ENCODE data around the gene HOXD13.

DNA sequence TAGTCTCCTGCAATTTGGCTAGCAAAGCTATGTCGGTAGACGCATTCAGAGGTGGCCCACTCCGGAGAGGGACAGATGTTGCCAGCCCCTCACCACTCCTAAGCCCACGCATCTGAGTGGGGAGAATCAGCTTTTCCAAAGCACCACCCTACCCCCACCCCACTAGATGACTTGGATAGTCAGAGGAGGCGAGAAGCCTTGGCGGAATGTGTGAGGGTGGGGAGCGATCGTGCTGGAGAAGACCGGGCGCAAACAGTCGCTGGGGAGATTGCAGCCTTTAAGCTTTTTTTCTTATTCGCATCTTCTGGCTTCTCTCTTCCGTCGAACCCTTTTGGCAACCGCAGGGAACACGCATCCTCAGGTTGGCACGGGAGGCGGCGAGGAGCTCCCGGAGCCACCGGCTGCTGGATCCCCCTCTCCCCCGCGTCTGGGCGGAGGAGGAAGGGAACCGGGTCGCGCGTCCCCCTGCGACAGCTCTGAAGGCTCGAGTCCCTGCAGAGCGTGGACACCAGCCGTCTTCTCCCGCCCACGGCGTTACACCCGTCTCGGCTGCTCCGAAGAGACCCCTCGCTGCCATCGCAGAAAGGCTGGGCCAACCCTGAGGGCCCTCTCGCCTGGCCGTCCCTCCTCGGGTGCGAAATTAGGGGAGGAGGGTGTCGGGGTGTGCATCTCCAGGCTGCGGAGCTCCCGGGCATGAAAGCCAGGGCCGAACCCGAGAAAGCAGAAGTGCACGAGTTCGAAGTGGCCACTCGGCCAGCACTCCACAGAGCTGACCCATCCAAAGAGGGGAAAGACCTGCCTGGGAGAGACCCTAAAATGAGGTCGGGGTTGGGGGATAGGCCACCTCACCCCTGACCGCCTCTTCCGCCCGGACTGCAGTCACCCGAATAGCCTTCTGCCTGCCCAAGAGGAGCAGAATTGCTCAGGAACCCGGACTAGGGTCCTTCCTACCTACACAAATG lies 20.9 kb upstream of the HOXD13 start:
- TF ChIP-seq, protein P1, sequence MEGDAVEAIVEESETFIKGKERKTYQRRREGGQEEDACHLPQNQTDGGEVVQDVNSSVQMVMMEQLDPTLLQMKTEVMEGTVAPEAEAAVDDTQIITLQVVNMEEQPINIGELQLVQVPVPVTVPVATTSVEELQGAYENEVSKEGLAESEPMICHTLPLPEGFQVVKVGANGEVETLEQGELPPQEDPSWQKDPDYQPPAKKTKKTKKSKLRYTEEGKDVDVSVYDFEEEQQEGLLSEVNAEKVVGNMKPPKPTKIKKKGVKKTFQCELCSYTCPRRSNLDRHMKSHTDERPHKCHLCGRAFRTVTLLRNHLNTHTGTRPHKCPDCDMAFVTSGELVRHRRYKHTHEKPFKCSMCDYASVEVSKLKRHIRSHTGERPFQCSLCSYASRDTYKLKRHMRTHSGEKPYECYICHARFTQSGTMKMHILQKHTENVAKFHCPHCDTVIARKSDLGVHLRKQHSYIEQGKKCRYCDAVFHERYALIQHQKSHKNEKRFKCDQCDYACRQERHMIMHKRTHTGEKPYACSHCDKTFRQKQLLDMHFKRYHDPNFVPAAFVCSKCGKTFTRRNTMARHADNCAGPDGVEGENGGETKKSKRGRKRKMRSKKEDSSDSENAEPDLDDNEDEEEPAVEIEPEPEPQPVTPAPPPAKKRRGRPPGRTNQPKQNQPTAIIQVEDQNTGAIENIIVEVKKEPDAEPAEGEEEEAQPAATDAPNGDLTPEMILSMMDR (IDR thresholded peaks at IDR 0.05), result no peak
- no peak for TF ChIP-seq EZH2 (IDR thresholded peaks at IDR 0.05; ENCODE audit: borderline replicate concordance, insufficient read depth, low read depth, low read length, poor library complexity, severe bottlenecking)

All from B cell (primary cell).